H54 (cell line): ENCODE results near the gene LEUTX.

Source experiments
- DNase-seq: peaks from one replicate; pipeline ENCODE4 v3.0.0; 2011; ENCODE audit warnings: low spot score, mixed read lengths; ENCODE audit not compliant: insufficient read length
- FAIRE-seq: peaks from 3 replicates; lab custom pipeline; 2011; peaks lifted over from hg19 to GRCh38; lab: Jason Lieb, UNC
- POLR2A ChIP-seq: IDR thresholded peaks from 2 replicates; pipeline ENCODE4 v1.6.1; 2011; ENCODE audit warnings: low read depth, mild to moderate bottlenecking, low read length

Gene LEUTX

DNA sequence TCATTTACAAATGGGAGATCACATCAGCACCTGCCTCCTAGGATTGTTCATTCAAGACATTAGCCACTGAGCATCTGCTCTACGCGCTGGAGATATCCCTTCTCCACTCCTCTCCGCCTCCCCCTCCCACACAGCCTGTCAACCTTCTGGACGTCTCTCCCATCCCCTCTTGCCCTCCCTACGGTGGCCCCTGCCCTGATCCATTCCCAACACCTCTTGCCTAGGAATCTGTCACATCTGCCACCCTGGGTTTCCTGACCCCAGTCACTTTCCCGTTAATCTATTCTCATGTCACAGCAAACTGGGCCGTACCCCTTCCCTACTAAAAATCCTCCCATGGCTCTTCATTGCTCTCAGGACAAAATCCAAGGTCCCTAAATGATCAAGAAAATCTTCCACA, 45.0 kb downstream of the LEUTX start:
- FAIRE-seq (no peak), DNase-seq (no peak)
- no peak for TF ChIP-seq POLR2A

DNA sequence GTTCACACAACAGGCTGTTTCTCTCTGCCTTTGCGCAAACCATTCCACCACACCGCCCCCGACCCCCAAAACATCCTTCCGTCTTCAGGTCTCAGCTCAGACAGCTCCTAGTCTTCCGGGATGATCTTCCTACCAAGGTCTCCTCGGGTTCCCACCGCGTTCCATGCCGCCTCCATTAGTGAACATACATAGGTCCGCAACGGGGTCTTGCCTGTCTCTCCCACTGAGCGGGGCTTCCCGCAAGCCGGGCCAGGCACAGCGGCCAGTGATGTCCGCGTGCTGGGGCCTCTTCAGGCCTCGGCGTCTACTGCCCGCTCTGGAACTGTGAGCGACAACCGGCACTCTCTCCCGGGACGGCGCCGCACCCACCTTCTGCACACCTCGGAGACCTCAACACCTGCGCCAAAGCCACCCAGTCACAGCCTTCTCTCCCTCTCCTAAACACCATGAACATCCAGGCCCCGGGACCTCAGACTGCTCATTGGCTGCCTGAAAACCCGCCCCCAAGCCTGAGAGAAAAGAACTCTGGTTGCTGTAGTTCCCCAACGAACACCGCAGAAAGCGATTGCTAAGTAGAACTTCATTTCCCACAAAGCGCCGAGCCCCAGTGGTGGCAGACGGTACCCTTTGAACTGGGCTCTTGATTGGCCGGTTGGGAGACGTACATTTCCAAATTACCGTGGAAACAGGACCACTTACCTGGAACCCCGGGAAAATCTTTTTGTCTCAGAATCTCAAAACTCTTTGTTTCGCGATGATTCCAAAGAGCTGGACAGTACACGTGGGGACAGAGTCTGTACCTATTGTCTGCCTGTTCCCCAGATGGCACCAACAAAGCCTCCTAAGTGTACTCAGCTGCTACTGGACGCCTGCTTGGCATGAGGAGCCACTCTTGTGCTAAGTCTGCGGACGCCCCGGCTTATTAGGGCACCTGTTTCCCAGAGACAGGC, 45.8 kb downstream of the LEUTX start:
- DNase-seq, result peak; percentile 97
- FAIRE-seq, result peak; percentile 86
- TF ChIP-seq POLR2A, result peak; percentile 48; the same call in 1 of the 2 replicates

DNA sequence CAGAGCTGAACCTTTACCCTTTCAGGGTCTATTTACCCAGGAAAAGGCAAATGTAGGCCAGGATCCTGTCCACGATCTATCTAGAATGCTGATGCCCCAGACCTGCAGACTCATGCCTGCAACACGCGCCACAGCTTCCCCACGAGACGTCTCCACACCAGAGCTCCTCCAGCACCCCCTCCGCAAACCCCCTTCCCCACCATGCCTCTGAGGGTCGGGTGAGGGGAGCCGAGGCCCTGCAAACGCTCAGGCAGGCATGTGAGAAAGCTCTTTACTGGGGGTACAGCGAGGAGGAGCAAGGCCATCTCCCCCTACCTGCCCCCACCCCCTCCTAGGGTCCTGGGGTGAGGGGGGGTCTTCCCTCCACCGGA, 46.4 kb downstream of the LEUTX start:
- no peak for DNase-seq
- FAIRE-seq, result no peak
- no peak for TF ChIP-seq POLR2A

DNA sequence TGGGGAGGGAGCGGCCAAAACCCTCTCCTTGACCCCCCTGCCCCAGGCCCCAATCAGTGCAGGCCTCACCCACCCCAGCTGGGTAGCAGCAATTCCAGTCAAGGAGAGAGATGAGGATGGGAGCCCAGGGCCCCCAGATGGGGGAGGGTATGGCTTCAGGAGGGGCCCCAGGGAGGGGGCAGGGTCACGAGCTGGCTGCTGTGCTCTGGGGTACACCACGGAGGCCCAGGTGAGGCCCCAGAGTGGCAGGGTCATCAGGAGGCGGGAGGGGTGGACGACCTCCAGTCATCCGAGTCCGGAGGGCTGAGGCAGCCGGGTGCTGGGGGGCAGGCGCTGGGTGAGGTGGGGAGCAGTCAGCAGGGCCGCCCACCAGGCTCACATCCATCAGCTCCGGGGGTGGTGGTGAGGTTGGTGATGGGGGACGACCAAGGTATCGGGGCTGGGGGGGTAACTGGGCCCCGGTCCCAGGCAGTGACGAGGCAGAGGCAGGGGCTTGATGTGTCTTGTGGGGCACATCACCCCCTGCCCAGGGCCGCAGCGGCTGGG, 47.0 kb downstream of the LEUTX start:
- FAIRE-seq (no peak), DNase-seq (no peak)
- no peak for TF ChIP-seq POLR2A

DNA sequence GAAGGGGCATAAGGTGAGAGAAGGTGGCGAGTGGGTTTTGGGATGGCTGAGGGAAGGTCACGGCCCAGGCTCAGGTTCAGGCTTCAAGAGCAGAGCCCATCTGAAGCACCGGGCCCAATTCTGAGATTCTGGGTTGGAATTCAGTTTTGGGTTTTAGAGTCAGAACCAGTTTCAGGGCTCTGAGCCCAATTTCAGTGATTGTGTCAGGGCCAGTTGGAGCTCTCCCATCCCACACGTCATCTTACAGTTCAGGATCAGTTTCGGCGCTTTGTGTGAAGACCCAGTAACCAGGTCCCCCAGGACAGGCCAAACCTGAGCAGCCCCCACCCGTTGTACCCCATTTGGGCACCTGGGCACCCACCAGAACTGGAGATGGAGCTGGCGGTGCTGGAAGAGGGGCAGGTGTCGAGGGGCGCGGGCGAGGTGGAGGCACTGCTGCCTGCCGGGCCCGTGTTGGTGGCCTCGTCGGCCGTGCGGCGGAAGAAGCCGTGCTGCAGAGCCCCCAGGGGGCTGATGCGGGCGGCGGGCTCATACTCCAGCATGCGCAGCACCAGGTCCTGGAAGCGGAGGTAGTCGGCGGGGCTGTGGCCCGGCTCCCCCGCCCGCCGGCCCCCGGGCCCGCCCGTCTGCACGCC, 47.8 kb downstream of the LEUTX start:
- DNase-seq (no peak), FAIRE-seq (no peak)
- no peak for TF ChIP-seq POLR2A

DNA sequence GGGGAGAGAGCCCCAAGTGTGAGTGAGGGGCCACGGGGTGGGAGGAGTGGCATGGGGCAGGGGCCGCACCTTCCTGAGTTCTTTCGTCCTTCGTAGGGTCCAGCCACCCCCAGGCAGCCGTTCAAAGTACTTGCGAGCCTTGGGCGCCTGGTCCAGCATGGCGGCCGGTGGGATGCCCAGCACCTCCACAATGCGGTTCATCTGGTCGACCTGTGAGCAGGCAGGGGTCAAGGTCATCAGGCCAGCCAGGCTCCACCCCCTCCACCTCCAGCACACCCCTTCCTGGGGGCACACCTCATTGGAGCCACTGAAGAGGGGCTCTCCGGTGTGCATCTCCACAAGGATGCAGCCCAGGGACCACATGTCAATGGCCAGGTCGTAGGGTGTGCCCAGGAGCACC, 48.6 kb downstream of the LEUTX start:
- no peak for TF ChIP-seq POLR2A
- FAIRE-seq, result no peak
- no peak for DNase-seq

DNA sequence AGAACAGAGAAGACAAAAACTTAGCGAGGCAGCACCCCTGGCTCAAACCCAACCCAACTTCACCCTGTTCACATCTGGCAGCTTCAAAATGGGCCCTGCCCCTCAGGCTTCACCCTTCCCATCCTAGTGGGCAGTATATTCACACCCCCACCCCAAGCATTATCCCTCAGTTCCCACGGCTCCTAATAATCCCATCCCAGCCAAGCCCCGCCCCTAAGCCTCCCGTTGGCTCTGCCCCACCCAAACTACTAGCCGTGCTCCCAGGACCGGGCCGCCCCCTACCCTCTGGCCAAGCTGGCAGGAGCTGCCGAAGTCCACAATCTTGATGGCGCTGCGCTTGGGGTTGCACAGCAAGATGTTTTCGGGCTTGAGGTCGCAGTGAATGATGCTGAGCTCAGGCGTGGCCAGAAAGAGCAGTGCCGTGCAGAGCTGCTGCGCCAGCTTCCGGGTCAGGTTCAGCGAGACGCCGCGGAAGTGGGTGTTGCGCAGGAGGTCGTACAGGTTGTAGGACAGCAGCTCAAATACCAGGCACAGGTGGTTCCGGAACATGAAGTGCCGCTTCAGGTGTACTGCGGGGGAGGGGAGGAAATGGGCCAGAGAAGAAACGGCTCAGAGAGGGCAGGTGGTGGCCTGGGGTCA, 49.5 kb downstream of the LEUTX start:
- DNase-seq (no peak), FAIRE-seq (no peak)
- no peak for TF ChIP-seq POLR2A

DNA sequence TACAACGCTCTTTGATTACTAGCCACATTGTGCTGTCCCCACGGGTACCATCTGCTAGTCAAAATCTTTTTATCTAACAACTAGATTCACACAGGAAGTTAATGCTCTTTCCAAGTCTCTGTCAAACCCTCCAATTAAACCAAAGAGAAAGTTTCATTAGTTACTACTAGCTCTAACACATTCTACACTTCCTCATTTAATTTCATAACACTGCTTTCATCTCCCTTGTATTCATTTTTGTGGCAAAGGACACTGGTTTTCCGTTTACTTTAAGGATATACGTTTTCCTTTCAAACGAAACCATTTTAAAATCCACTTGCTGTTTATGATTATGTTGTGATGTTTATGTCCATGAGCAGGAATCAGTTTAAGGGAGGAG, 50.0 kb downstream of the LEUTX start:
- no peak for TF ChIP-seq POLR2A
- DNase-seq, result no peak
- FAIRE-seq, result no peak

DNA sequence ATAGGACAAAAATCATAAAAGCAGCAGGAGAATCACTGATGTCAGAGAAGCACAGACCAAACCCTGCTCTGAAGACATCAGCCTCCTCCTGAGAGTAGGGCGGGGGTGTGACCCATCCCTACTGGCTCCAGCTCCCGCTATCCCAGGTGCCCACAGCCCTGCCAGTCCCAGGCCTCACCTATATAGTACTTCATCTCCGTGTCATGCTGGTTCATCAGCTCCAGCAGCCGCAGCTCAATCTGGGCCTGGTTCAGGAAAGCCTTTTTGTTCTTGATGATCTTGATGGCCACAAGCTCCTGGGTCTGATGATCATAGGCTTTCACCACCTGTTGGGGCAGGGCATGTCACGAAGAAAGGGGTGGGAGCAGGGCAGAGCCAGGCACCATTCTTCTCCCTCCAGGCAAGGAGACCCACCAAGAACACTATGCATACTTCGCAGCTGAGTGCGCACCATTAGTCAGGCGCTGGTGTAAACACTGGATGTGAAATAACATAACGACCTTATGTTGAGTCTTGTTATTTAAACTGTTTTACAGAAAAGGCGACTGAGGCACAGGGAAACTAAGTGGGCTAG, 51.1 kb downstream of the LEUTX start:
- FAIRE-seq (no peak), DNase-seq (no peak)
- TF ChIP-seq POLR2A, result no peak

DNA sequence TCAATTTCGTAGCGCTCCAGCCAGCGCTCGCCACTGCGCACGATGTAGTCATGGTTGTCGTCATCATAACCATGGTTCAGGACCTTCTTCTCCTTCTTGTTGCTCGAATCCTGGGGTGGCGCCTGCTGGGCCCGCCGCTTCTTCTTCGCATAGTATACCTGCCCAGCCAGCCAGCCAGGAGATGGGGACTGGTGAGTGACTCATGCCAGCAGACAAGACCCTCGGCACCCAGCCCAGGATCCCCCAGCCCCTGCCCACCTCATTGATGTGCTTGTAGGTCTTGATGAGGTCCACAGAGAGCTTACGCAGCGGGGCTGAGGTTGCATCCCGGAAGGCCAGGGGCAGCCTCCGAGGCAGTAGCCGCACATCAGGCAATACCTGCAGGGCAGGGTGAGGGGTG, 51.8 kb downstream of the LEUTX start:
- FAIRE-seq, result no peak
- TF ChIP-seq POLR2A, result no peak

DNA sequence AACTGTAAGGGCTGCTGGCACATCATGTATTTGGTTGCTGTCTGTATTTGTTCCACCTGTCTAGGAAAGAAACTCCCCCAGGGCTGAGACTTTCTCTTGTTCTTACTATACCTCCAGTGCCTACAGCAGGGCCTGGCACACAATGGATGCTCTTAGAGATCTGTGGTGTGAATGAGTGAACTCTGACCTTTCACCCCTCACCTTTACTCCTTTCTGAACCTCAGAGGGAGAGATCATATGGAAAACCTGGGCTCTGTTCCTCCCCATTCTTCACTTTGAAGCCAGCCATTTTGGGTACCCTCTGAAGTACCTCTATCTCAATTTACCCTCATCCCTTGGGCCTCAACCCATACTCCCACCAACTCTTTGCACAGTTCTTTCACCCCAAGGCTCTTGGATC, 52.2 kb downstream of the LEUTX start:
- DNase-seq (no peak), FAIRE-seq (no peak)
- TF ChIP-seq POLR2A, result no peak

More for the DNA sequence above, 51.8 kb downstream of the LEUTX start:
- DNase-seq, result no peak

DNA sequence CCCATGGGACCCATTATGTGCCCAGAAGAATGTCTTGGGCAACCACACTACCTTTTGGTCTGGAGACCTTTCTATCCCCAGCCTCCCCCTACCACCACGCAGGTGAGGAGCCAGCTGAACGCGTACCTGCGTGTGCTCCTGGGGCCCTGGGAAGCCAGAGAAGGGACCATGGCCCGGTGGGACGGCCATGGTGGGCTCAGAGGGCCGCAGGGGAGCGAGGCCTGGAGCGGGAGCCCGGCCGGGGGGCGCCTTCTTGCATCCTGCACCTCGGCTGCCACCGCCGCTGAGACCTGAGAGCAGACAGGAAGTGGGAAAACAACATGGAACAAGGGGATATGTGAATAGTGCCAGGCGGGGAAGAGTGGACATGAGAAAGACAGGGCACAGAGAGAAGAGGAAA, 53.0 kb downstream of the LEUTX start:
- DNase-seq, result no peak
- no peak for FAIRE-seq
- TF ChIP-seq POLR2A, result no peak

DNA sequence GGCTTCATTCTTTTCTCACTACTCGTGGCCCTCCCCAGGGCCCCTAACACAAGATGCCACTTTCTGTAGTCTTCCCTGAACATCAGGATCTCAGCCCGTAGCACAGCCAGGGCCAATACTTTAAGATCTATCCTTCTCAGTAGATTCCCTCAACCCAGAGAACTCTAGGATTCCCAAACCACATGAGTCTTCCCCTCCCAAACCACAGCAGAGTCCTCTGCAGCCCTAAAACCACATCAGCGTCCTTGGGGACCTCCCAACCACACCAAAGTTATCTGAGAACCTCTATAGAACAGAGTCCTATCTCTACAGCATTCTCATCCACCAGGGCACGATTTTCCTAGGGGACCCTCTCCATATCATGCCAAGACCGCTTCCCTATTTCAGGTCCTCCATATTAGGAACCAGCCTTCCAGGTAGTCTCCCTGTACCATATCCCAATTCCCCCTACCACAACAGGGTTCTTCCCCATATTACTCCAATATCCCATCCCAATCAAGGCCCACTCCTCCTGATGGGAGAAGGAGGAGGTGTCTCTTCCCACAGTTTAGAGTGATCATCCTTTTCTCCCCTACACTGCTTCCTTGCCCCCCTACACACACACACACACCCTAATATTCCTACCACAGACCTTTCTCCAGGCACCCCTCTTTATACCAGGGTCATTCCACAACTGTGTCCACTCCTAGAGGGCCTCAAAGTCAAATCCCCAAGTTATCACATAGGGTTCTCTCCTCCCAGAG, 53.9 kb downstream of the LEUTX start:
- no peak for DNase-seq
- FAIRE-seq, result no peak
- no peak for TF ChIP-seq POLR2A
